Spinal cord (tissue), 10 donors: ENCODE measurements around the gene RNF157. TPM values are rescaled to one million over a fixed set of nuclear protein-coding genes. Genes with fewer than 3 reads are reported as not detected.
"Not testable (repeated sequence)": the region's sequence is repeated elsewhere in the genome, so short reads cannot be mapped to it uniquely, and the experiment has no call there.

Experiments
- DNase-seq, 6 donors: peaks; one replicate each; pipeline versions ENCODE4 v3.0.0 to v3.0.0-alpha.2; 2013 to 2015; ENCODE audit warnings: low spot score in 6 of 6, low read depth in 4 of 6
- H3K27ac ChIP-seq: one replicate; pipeline ENCODE4 v1.5.1; 2013; ENCODE audit warnings: low read depth, low read length, control low read depth
- H3K27me3 ChIP-seq: one replicate; pipeline ENCODE4 v1.6.1; 2013; ENCODE audit warnings: low read length; ENCODE audit not compliant: control insufficient read depth, insufficient read depth
- H3K36me3 ChIP-seq: one replicate; pipeline ENCODE4 v1.6.1; 2013; ENCODE audit warnings: low read length; ENCODE audit not compliant: control insufficient read depth, insufficient read depth
- H3K4me1 ChIP-seq: one replicate; pipeline ENCODE4 v1.6.1; 2013; ENCODE audit warnings: low read length; ENCODE audit not compliant: control insufficient read depth, insufficient read depth
- H3K4me3 ChIP-seq: one replicate; pipeline ENCODE4 v1.5.1; 2013; ENCODE audit warnings: low read depth, low read length, control low read depth
- H3K9me3 ChIP-seq: one replicate; pipeline ENCODE4 v1.6.1; 2013; ENCODE audit warnings: low read length; ENCODE audit not compliant: control insufficient read depth, insufficient read depth
- WGBS: methylation state at CpG from one replicate; pipeline ENCODE4 v1.1.5; 2013; ENCODE audit warnings: missing lambda C conversion rate; ENCODE audit not compliant: insufficient coverage; 5-methylcytosine and 5-hydroxymethylcytosine counted together
- polyA plus RNA-seq, 2 donors: library from polyadenylated mRNA; unstranded; fragments of 120-200 nt; gene quantifications; one replicate each; pipeline ENCODE4 v1.2.1, GENCODE V29; 2013; ENCODE audit not compliant: insufficient read length in 2 of 2
- total RNA-seq, 2 donors: library from RNA; depleted of rRNA in 1 of 2; stranded (reverse); fragments of 120-200 nt in 1 of 2; fragments of >200 nt in 1 of 2; gene quantifications; one replicate each; pipeline versions ENCODE4 v1.2.3 to v1.2.4, GENCODE V29; 2013 to 2014
- donor health status: healthy.

The RNF157 gene
- total and polyA plus RNA-seq, 4 donors = 22.8 to 196 (median 126) TPM

- Histone ChIP-seq H3K9me3 (no peaks in the 10 kb centered on the region), H3K27me3 (no peaks in the 10 kb centered on the region), H3K4me1 (peaks cover 6% of the 10 kb centered on the region), H3K27ac (no peak overlapping the region), H3K36me3 (no peaks in the 10 kb centered on the region), H3K4me3 (no peak overlapping the region)
- DNase-seq = no peak
- WGBS = 68% methylated on average over 3 of the region's 7 CpGs
Observed at GRCh38 chr17:76246080-76247066, 6.1 kb upstream of the RNF157 start.

DNA sequence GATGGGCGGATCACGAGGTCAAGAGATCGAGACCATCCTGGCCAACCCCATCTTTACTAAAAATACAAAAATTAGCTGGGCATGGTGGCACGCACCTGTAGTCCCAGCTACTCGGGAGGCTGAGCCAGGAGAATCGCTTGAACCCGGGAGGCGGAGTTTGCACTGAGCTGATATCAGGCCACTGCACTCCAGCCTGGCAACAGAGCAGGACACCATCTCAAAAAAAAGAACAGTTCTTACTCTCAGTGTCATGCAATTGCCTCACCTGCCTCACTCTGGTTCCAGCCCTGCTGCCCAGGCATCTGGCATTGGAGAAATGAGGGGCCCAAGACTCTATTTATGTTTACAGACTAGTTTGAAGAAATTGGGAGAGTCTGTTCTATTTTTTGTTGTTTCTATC lies 4.4 kb upstream of the RNF157 start:
- 98% methylated on average over 7 of the region's 8 CpGs for WGBS
- not testable (repeated sequence) for H3K27me3 ChIP-seq, DNase-seq, H3K36me3 ChIP-seq, H3K27ac ChIP-seq, H3K4me3 ChIP-seq, H3K9me3 ChIP-seq
- peaks cover 13% of the 10 kb centered on the region for H3K4me1 ChIP-seq

DNA sequence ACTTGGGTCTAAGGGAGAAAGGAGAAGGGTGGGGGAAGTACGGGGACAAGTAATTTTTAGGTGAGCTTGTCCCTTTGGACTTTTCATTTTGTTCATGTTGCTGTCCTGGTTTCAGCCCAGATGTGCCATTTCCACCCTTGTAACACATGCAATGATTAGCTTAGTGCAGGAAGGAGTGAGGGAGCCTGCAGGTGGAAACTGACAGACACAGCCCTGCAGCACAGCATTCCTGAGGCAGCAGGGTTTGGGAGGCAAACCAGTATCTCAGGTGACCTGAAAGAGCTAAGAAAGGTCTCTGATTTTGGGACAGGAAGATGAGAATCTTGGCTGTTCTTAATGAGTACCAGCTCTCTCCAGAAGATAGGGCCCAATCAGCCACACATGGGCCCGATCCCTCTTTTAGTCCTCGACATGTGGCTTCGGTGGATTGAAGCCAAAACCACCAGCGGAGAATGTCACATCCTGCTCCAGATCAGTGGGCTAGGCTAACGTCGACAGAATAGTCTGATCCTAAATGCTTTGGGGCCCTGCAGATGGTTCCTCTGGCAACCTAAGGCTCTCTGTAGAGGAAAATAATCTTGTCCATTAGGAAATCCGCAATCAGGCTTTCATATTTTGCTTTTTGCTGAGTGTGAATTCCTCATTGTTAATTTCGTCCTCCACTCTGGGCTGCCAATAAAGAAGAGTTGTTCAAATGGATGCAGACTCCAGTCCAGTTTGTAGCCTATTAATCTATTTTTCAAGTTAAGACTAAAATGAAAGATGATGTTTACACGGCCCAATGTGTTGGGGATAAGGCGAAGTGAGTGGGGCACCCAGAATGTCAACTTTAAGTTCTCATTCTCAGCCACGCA lies 3.8 kb upstream of the RNF157 start:
- Histone ChIP-seq H3K27me3 (peaks cover 2% of the 10 kb centered on the region), H3K9me3 (no peaks in the 10 kb centered on the region), H3K4me1 (peaks cover 16% of the 10 kb centered on the region), H3K36me3 (no peaks in the 10 kb centered on the region), H3K4me3 (no peak overlapping the region), H3K27ac (no peak overlapping the region)
- DNase-seq = peak in 2 of 6 donors; percentile 27 to 41
- 52% methylated on average over 11 of the region's 12 CpGs for WGBS

- Histone ChIP-seq H3K9me3 (no peaks in the 10 kb centered on the region), H3K27ac (no peak overlapping the region), H3K4me3 (no peak overlapping the region), H3K4me1 (peaks cover 16% of the 10 kb centered on the region), H3K36me3 (no peaks in the 10 kb centered on the region), H3K27me3 (peaks cover 2% of the 10 kb centered on the region)
- WGBS = 95% methylated on average over 13 of the region's 15 CpGs
- no peak for DNase-seq
Observed at GRCh38 chr17:76241691-76242255, 1.5 kb upstream of the RNF157 start.

DNA sequence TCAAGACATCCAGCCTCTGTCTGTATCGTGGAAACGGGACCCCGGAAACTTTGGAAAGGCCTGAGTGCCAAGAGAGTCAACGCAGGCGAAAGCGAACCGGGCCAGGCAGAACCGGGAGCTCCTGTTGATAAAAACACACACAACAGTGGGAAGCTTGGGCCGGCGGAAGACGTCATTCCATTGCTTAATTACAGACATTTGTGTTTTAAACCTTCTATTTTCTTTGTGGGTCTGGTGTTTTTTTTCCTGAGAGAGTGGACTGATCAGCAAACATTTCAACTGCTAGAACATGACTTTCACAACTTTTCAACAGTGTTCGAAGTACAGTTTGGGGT lies 878 bp upstream of the RNF157 start:
- Histone ChIP-seq H3K36me3 (no peaks in the 10 kb centered on the region), H3K4me1 (peaks cover 16% of the 10 kb centered on the region), H3K27me3 (peaks cover 2% of the 10 kb centered on the region), H3K9me3 (no peaks in the 10 kb centered on the region), H3K27ac (peak overlapping the region; percentile 33), H3K4me3 (peak overlapping the region; percentile 68)
- no peak for DNase-seq
- WGBS = under 1% methylated on average over 8 of the region's 12 CpGs

- Histone ChIP-seq H3K4me1 (peaks cover 16% of the 10 kb centered on the region), H3K27me3 (peaks cover 2% of the 10 kb centered on the region), H3K36me3 (no peaks in the 10 kb centered on the region), H3K9me3 (no peaks in the 10 kb centered on the region), H3K27ac (no peak overlapping the region), H3K4me3 (peak overlapping the region; percentile 40)
- WGBS = under 1% methylated on average over 74 of the region's 75 CpGs
- DNase-seq = peak in 2 of 6 donors; percentile 23 to 25
Observed at GRCh38 chr17:76239538-76240274, 587 bp downstream of the RNF157 start.

GRCh38 chr17:76238847-76239537 lies 1.3 kb downstream of the RNF157 start:
- Histone ChIP-seq H3K27ac (no peak overlapping the region), H3K36me3 (no peaks in the 10 kb centered on the region), H3K4me3 (peak overlapping the region; percentile 40), H3K9me3 (no peaks in the 10 kb centered on the region), H3K4me1 (peaks cover 16% of the 10 kb centered on the region), H3K27me3 (peaks cover 2% of the 10 kb centered on the region)
- no peak for DNase-seq
- 36% methylated on average over 6 of the region's 11 CpGs for WGBS

- peaks cover 16% of the 10 kb centered on the region for H3K4me1 ChIP-seq
- no peaks in the 10 kb centered on the region for H3K36me3 ChIP-seq
- no peak overlapping the region for H3K4me3 ChIP-seq
- WGBS = 90% methylated on average over 2 of the region's 7 CpGs
- no peaks in the 10 kb centered on the region for H3K9me3 ChIP-seq
- no peak overlapping the region for H3K27ac ChIP-seq
- no peak for DNase-seq
- peaks cover 2% of the 10 kb centered on the region for H3K27me3 ChIP-seq
Observed at GRCh38 chr17:76237859-76238313, 2.4 kb downstream of the RNF157 start.
